GDM1 (cell line): ENCODE measurements around the gene TMA16.
"Not testable (repeated sequence)": the region's sequence is repeated elsewhere in the genome, so short reads cannot be mapped to it uniquely, and the experiment has no call there.

Experiments
- DNase-seq: peaks from one replicate; lab custom pipeline; 2025; lab: John Stamatoyannopoulos, UW

TMA16 gene

GRCh38 chr4:163515198-163515597, 20.7 kb downstream of the TMA16 start:
- DNase-seq, result no peak

- DNase-seq, result no peak
Measured at GRCh38 chr4:163523791-163524365, 29.4 kb downstream of the TMA16 start.

GRCh38 chr4:163525982-163526381, 31.5 kb downstream of the TMA16 start:
- no peak for DNase-seq

- no peak for DNase-seq
Measured at GRCh38 chr4:163527172-163527571, 32.7 kb downstream of the TMA16 start.

GRCh38 chr4:163528653-163529052, 34.2 kb downstream of the TMA16 start:
- no peak for DNase-seq

- DNase-seq, result no peak
Measured at GRCh38 chr4:163534056-163534455, 39.6 kb downstream of the TMA16 start.

GRCh38 chr4:163535657-163536056, 41.2 kb downstream of the TMA16 start:
- DNase-seq, result no peak

- DNase-seq, result no peak
Measured at GRCh38 chr4:163536091-163536490, 41.6 kb downstream of the TMA16 start.

GRCh38 chr4:163537114-163537513, 42.6 kb downstream of the TMA16 start:
- DNase-seq, result no peak

- not testable (repeated sequence) for DNase-seq
Measured at GRCh38 chr4:163538820-163539219, 44.3 kb downstream of the TMA16 start.

- no peak for DNase-seq
Measured at GRCh38 chr4:163540448-163540847, 46.0 kb downstream of the TMA16 start.

GRCh38 chr4:163540977-163541376, 46.5 kb downstream of the TMA16 start:
- no peak for DNase-seq

GRCh38 chr4:163542275-163542674, 47.8 kb downstream of the TMA16 start:
- DNase-seq, result no peak

GRCh38 chr4:163544407-163545038, 50.0 kb downstream of the TMA16 start:
- DNase-seq, result peak; percentile 55

GRCh38 chr4:163548481-163549243, 54.2 kb downstream of the TMA16 start:
- DNase-seq, result no peak

GRCh38 chr4:163550869-163551267, 56.4 kb downstream of the TMA16 start:
- no peak for DNase-seq

- DNase-seq, result no peak
Measured at GRCh38 chr4:163553146-163553545, 58.7 kb downstream of the TMA16 start.

GRCh38 chr4:163554870-163555465, 60.5 kb downstream of the TMA16 start:
- no peak for DNase-seq

- DNase-seq, result no peak
Measured at GRCh38 chr4:163556177-163556576, 61.7 kb downstream of the TMA16 start.

- no peak for DNase-seq
Measured at GRCh38 chr4:163556650-163557391, 62.3 kb downstream of the TMA16 start.

GRCh38 chr4:163558539-163559044, 64.1 kb downstream of the TMA16 start:
- no peak for DNase-seq

- DNase-seq, result no peak
Measured at GRCh38 chr4:163562496-163562895, 68.0 kb downstream of the TMA16 start.
